AG04450 (cell line): ENCODE data around the gene ITGA11. TPM values are rescaled to one million over a fixed set of nuclear protein-coding genes. Genes with fewer than 3 reads are reported as not detected.

Source experiments
- CTCF ChIA-PET: fragments of 300-600, 350-600 bp; formaldehyde crosslinking; extraction: SDS; loops from one replicate; lab custom pipeline; 2022; ENCODE audit warnings: antibody characterized with exemption, inconsistent platforms; lab: Charles Lee
- POLR2A ChIA-PET: fragments of 350-600 bp; formaldehyde crosslinking; extraction: SDS; loops from one replicate; lab custom pipeline; 2021; ENCODE audit warnings: antibody characterized with exemption, inconsistent platforms; lab: Yijun Ruan, JAX
- DNase-seq: peaks from one replicate; pipeline ENCODE4 v3.0.0-alpha.2; 2011; ENCODE audit warnings: low read depth, low spot score
- H3K27ac ChIP-seq: one replicate; pipeline ENCODE4 v1.5.1; 2012; ENCODE audit warnings: low read depth, low read length, control low read depth
- H3K27me3 ChIP-seq: one replicate; pipeline ENCODE4 v1.6.0; 2012; ENCODE audit warnings: low read length; ENCODE audit not compliant: control insufficient read depth, insufficient read depth
- H3K4me3 ChIP-seq: 2 replicates; pipeline ENCODE4 v1.5.1; 2011; ENCODE audit warnings: mild to moderate bottlenecking, low read depth, low read length, control low read depth
- H3K9me3 ChIP-seq: 2 replicates; pipeline ENCODE4 v1.5.1; 2012; ENCODE audit warnings: low read length; ENCODE audit not compliant: control insufficient read depth, insufficient read depth
- polyA plus RNA-seq: library from polyadenylated mRNA; depleted of rRNA; stranded (reverse); fragments of >200 nt; gene quantifications from 2 replicates; pipeline ENCODE4 v1.2.3, GENCODE V29; 2011
- TF ChIP-seq, protein P1 (sequence below): IDR thresholded peaks from 2 replicates; pipeline ENCODE4 v1.5.1; 2011; ENCODE audit warnings: low read depth, low read length, control low read depth, inconsistent platforms

ITGA11 gene
- polyA plus RNA-seq, 1 experiment = 24.0 TPM

- no peaks in the 10 kb centered on the region; the same call in 1 of the 2 replicates for H3K9me3 ChIP-seq
- ChIA-PET POLR2A (interaction anchor here (1.0 kb wide), 1 partner anchor 33 kb away, joined by 8 read pairs; no protein-coding TSS in a partner anchor), CTCF (interaction anchor here (3.1 kb wide), 1 partner anchor 8 kb away, joined by 13 read pairs; no protein-coding TSS in a partner anchor)
- no peak overlapping the region for H3K27ac ChIP-seq
- no peaks in the 10 kb centered on the region for H3K27me3 ChIP-seq
- H3K4me3 ChIP-seq = no peak overlapping the region
- no peak for DNase-seq
- TF ChIP-seq, protein P1, sequence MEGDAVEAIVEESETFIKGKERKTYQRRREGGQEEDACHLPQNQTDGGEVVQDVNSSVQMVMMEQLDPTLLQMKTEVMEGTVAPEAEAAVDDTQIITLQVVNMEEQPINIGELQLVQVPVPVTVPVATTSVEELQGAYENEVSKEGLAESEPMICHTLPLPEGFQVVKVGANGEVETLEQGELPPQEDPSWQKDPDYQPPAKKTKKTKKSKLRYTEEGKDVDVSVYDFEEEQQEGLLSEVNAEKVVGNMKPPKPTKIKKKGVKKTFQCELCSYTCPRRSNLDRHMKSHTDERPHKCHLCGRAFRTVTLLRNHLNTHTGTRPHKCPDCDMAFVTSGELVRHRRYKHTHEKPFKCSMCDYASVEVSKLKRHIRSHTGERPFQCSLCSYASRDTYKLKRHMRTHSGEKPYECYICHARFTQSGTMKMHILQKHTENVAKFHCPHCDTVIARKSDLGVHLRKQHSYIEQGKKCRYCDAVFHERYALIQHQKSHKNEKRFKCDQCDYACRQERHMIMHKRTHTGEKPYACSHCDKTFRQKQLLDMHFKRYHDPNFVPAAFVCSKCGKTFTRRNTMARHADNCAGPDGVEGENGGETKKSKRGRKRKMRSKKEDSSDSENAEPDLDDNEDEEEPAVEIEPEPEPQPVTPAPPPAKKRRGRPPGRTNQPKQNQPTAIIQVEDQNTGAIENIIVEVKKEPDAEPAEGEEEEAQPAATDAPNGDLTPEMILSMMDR = no peak
Measured at GRCh38 chr15:68314563-68314962, 117.4 kb downstream of the ITGA11 start.

DNA sequence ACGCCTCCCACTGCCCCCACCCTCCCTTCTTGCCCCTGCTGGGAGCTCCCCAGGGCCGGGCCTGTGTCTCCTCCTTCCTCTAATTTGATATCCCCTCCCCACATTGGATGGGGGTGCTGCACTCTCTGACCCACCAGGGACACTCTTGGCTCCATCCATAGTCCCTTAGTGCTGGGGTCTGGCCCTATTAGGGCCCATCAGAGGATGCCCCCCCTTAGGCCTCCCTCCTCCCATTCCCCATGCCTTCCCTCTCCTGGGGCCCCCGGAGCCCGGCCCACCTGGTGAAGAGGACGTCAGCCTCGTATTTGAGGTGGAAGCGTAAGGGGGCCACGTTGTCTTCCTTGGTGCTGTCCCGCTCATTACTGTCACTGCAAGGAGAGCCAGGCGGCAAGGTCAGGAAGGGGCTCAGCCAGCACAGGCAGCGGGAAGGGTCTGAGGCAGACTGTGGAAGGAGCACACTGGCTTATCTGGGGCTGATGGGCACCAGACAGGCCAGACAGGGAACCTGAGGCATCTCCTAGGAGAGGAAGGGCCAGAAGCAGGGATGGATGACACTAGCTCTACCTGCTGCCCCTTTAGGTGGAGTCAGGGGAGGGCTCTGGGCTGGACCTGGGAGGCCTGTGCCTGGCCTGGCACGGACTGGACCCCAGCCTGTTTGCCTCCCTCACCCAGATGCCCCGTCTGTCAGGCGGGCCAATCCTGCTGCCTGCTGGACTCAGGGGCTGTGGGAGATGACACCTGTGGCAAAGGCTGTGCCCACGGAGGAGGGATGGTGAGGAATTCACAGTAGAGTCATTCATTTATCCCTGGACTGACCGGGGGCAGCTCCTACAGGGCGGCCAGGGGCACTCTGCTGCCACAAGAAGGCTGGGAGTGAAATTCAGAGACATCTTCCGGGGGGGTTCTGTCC, 118.2 kb downstream of the ITGA11 start:
- H3K4me3 ChIP-seq = no peak overlapping the region
- H3K27ac ChIP-seq = no peak overlapping the region
- H3K27me3 ChIP-seq = no peaks in the 10 kb centered on the region
- peaks cover 1% of the 10 kb centered on the region; the same call in 1 of the 2 replicates for H3K9me3 ChIP-seq
- POLR2A ChIA-PET = no interaction called here
- TF ChIP-seq, protein P1 = no peak
- CTCF ChIA-PET = interaction anchor here (1.1 kb wide), 1 partner anchor 33 kb away, joined by 3 read pairs; no protein-coding TSS in a partner anchor
- no peak for DNase-seq

GRCh38 chr15:68312701-68313204, 119.2 kb downstream of the ITGA11 start:
- POLR2A ChIA-PET = no interaction called here
- no peak for DNase-seq
- TF ChIP-seq, protein P1 = no peak
- Histone ChIP-seq H3K27me3 (no peaks in the 10 kb centered on the region), H3K4me3 (no peak overlapping the region), H3K27ac (no peak overlapping the region), H3K9me3 (peaks cover 5% of the 10 kb centered on the region; the same call in 1 of the 2 replicates)
- CTCF ChIA-PET = interaction anchor here (1.1 to 1.4 kb wide), 2 partner anchors 34 to 237 kb away, joined by 3 to 4 read pairs; no protein-coding TSS in a partner anchor

DNA sequence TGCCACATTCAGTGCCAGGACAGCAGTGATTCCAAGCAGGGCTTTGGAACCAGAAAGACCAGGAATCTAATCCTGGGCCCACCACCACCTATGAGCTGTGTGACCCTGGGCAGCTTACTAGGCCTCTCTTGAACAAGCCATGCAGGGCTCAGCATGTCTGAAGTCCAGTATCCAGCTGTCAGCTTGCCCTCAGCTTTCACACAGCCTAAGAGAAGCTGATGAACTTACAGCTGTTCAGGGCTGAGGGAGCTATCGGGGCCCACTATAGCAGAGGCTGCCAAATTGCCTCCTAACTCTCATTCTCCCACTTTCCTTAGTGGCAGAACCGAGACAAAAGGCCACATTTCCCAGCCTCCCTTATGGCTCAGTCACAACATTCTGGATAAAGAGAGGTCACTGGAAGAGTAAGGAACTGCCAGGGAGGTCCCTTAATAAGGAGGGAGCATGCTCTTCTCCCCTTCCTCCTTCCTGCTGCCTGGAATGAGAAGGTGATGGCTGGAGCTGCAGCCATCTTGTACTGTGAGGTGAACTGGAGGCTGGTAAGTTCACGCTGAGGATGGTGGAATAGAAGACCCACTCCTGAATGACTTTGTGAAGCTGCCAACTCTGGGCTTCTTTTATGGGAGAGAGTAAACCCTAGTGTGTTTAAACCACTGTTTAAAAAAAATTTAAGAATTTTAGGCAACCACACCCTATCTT, 120.0 kb downstream of the ITGA11 start:
- DNase-seq = no peak
- H3K27me3 ChIP-seq = no peaks in the 10 kb centered on the region
- ChIA-PET CTCF (interaction anchor here (1.4 kb wide), 1 partner anchor 238 kb away, joined by 4 read pairs; no protein-coding TSS in a partner anchor), POLR2A (no interaction called here)
- TF ChIP-seq, protein P1 = no peak
- no peak overlapping the region for H3K27ac ChIP-seq
- no peak overlapping the region for H3K4me3 ChIP-seq
- H3K9me3 ChIP-seq = peaks cover 5% of the 10 kb centered on the region; the same call in 1 of the 2 replicates
